GM21390 (cell line): ENCODE results near the gene MITD1.
"Not testable (repeated sequence)": the region's sequence is repeated elsewhere in the genome, so short reads cannot be mapped to it uniquely, and the experiment has no call there.

Experiments used
- ATAC-seq: cut with Tn5 transposase; IDR thresholded peaks from one replicate; pipeline ENCODE4 v1.9.1; 2021; ENCODE audit not compliant: unreplicated experiment

Gene MITD1

GRCh38 chr2:99180755-99181623 is at the start of gene MITD1, which contains the start of gene MRPL30:
Gene MITD1, minus strand, starts transcription at chr2:99181058. Its CDS starts 77 bp downstream, at chr2:99180981.
Gene MRPL30, plus strand, starts transcription at chr2:99181184. Its CDS starts 5,020 bp downstream, at chr2:99186204.
- ATAC-seq = peak; percentile 92

- ATAC-seq = no peak
Measured at GRCh38 chr2:99217929-99218501, 37.2 kb upstream of the MITD1 start.

DNA sequence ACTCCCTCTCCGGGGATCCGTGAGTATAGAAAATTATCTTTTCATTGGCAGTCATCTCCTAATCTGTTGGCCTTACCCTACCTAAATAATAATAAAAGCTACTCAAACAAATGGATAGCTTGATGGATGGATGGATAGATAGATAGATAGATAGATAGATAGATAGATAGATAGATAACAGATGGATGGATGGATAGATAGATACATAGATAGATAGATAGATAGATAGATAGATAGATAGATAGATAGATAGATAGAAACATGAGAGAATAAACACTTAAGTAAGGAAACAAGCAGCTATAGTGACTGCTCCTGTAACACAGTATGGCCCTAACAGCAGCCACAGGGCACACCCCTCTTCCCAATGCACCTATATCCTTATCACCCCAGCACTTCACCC is 35.2 kb upstream of the MITD1 start:
- ATAC-seq = no peak

GRCh38 chr2:99205491-99205890 is 24.6 kb upstream of the MITD1 start:
- ATAC-seq = no peak

DNA sequence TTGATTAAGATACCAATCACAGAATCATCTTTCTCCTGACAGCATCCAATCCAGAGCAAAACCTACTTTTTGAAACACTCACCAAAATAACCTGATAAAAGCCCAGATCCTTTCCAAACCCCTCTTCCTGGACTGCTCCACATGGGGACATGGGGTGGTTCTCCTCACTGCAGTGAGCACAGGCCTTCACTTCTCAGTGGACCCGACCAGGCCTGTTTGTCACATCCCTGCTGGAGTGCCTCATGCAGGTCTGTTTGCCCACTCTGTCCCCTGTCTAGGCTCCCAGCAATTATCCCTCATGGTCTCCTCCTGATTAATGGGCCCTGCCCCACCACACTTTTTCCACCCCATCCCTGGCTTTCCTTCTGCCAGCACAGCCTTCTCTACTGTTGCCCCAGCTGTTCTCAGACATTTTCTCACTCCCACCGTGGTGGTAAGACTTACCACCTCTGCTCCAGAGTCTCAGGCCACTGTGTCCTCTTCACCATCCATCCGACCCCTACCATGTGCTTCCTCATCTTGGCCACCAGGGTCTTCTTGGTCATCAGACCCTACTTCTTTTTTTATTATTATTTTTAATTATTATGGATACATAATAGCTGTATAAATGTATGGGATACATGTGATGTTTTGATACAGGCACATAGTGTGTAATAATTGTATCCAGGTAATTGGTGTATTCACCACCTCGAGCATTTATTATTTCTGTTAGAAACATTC is 21.3 kb upstream of the MITD1 start:
- no peak for ATAC-seq

- no peak for ATAC-seq
Measured at GRCh38 chr2:99200076-99200800, 19.4 kb upstream of the MITD1 start.

DNA sequence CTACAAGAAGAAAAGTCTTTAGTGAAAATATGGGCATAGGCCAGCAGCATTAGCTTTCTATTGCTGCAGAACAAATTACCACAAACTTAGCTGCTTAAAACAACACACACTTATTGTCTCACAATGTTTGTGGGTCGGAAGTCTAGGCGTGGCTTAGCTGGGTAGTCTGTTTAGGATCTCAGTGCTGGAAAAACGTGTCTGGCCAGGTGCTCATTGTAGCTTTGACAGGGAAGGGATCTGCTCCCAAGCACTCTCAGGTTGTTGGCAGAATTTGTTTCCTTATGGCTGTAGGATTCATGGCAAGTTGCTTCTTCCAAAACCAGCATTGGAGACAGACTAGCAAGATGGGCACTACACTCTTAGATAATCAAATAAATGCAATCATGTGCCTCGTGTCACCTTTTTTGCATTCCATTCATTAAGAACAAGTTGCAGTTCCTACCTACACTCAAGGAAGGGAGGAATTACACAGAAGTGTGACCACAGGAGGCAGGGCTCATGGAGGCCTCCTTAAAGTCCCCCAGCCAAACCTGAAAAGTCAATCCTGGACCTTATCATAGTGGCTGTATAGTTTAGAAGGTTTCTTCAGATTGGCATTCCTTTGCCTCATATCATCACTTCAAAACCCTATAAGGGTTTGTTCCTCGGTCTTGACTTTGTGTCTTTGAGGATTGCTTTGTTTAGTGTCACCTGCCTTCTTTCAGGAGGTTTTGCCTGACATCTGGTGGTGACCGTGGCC is 17.4 kb upstream of the MITD1 start:
- ATAC-seq = no peak

GRCh38 chr2:99192364-99192763 is 11.5 kb upstream of the MITD1 start:
- not testable (repeated sequence) for ATAC-seq

DNA sequence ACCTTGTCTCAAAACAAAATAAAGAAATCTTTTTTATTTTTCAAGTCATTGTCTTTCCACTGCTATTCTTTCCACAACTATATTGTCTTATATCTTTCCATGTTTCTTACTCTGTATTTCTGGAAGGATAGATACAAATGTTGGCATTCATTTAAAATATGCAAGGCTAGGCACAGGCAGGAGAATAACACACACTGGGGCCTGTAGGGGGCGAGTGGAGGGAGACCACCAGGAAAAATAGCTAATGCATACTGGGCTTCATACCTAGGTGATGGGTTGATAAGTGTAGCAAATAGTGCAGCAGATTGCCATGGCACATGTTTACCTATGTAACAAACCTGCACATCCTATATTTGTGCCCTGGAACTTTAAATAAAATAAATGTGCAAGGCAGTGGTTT is 9.7 kb upstream of the MITD1 start:
- no peak for ATAC-seq

DNA sequence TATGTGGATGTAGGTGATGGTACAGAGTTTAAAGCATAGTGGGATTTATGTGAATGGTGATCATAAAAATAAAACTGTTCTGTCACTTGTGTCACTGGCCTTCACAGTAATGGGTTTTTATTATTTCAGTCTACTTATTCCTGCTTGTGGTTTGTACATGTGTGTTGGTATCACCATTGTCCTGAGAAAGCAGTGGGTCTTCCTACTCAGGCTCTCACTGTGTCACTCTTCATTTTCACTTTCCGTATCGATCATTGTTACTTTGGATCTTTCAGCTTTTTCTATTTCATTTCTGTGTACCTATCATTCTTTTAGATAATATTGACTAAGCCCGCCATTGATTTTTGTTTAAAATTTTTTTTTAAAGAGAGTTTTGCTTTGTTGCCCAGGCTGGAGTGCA is 7.5 kb upstream of the MITD1 start:
- no peak for ATAC-seq

DNA sequence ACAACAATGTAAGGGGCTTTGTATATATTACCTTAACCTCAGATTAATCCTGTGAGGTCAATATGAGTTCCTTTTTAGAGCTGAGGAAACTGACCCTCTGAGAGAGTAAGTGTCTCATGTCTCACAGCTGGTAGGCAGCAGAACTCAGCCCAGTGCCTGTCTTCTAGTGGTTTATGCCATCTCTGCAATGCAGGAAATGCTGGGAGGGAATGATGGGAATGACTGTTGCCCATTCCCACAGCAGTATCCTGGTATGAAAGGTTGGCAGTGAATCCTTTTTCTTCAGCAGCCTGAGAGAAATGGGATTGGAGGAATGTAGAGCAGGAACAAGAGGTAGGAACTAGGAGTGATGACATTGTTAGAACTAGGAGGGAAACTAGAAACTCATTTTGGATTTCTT is 6.2 kb upstream of the MITD1 start:
- ATAC-seq = no peak

DNA sequence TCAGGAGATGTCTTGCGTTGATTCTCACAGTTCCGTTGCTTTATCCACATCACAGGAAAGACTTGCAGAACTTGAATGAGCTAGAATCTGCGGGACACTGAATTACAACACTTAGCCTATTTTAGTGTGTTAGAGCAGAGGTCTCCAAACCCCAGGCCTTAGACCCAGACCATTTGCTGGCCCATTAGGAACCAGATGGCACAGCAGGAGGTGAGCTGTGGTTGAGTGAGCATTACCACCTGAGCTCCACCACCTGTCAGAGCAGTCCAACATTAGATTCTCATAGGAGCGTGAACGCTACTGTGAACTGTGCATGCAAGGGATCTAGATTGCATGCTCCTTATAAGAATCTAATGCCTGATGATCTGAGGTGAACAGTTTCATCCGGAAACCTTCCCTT is 4.0 kb upstream of the MITD1 start:
- ATAC-seq = no peak

- ATAC-seq = no peak
Measured at GRCh38 chr2:99183025-99183424, 2.2 kb upstream of the MITD1 start.

GRCh38 chr2:99181624-99182000 is 754 bp upstream of the MITD1 start:
- no peak for ATAC-seq

DNA sequence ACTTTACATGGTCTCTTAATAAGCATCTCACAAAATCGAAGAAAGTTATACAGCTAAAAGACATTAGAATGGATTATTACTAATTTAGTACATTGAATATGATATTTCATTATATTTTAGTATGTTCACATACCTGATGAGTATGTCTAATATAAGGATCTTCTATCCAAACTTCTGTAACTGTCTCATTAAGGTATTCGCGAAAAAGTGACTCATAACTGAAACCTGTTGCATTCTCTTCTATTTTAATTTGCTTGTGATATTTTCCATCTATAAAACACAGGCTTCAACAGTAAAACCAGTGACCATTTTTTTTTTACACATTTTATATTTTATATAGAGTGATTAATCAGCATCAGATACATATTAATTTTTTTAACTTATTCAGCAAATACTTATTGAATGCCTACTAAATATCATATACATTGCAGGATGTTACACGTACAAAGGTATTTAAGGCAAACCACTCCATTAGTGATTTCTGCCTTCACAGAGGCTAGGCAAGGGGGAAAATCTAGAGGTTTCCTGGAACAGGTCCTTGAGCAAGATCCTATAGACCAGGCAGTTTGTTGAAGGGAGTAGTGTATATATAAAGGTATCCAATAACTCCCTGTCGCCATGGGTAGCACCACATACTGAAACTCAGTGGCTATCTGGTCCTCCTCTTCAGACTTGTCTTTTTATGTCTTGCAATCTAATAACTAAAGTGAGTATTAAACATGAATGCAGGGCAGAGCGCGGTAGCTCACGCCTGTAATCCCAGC is 9.3 kb downstream of the MITD1 start:
- ATAC-seq = no peak

DNA sequence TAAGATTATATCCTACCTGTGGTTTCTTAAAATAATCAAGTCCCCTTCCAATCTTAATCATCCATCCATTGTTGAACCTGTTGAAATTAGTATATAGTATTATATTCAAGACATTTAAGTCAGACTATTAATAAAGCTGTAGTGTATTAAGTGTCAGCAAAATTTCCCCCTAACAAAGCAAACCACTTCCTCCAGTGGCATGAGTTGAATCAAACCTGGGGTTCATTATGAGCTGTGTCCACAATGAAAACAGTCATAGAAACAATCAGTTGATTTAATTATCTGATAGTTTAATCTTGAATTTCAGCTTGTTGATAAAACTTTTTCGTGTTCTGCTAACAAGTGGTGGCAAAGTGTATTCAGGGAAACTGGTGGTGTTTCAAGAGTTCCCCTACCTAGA is 11.3 kb downstream of the MITD1 start:
- ATAC-seq = no peak

- no peak for ATAC-seq
Measured at GRCh38 chr2:99166218-99166617, 14.6 kb downstream of the MITD1 start.

GRCh38 chr2:99159594-99159993 is 21.3 kb downstream of the MITD1 start:
- no peak for ATAC-seq

- no peak for ATAC-seq
Measured at GRCh38 chr2:99158599-99158998, 22.3 kb downstream of the MITD1 start.

DNA sequence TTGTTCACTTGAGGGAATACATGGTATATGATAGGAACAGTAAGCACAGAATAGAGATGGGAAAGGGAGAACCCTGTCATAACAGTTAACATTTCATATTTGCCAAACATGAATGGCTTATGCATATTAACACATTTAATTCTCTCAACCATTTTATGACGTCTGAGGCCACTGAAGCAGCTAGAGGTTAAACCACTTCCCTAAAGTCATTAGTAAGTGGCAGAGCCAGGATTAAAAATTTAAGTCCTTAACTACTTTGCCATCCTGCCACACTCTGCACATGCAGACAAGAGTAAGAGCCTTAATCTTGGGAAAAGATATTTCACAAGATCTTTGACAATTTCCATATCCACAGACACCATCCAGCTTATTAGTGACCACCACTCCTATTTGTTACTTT is 24.0 kb downstream of the MITD1 start:
- no peak for ATAC-seq
